Measurements from ENCODE around the gene RAD23A. TPM values are rescaled to one million over a fixed set of nuclear protein-coding genes. Genes with fewer than 3 reads are reported as not detected.

RAD23A gene
- total RNA-seq, 1 donor from 2014 or later, result 62.1 TPM

GRCh38 chr19:12983091-12983490, 37.4 kb downstream of the RAD23A start:
- TF ChIP-seq CTCF (IDR thresholded peaks at IDR 0.05; ENCODE audit: partially characterized antibody, unreplicated experiment), result no peak
- no peak overlapping the region for H3K27ac Mint-ChIP-seq (ENCODE audit: unreplicated experiment)

GRCh38 chr19:12983542-12984142, 38.0 kb downstream of the RAD23A start:
- no peak overlapping the region for H3K4me3 Mint-ChIP-seq (ENCODE audit: unreplicated experiment)
- H3K27me3 Mint-ChIP-seq (ENCODE audit: unreplicated experiment), result peaks cover 5% of the 10 kb centered on the region
- TF ChIP-seq CTCF (IDR thresholded peaks at IDR 0.05; ENCODE audit: partially characterized antibody, unreplicated experiment), result peak; percentile 95
- H3K27ac Mint-ChIP-seq (ENCODE audit: unreplicated experiment), result no peak overlapping the region
- peaks cover 10% of the 10 kb centered on the region for H3K4me1 Mint-ChIP-seq (ENCODE audit: low read depth, unreplicated experiment)
- peaks cover 6% of the 10 kb centered on the region for H3K9me3 Mint-ChIP-seq (ENCODE audit: unreplicated experiment)
- DNase-seq, result peak; percentile 77
- H3K36me3 Mint-ChIP-seq (ENCODE audit: unreplicated experiment), result no peaks in the 10 kb centered on the region

More at GRCh38 chr19:12983091-12983490, 37.4 kb downstream of the RAD23A start:
- H3K9me3 Mint-ChIP-seq (ENCODE audit: unreplicated experiment), result peaks cover 6% of the 10 kb centered on the region
- no peaks in the 10 kb centered on the region for H3K36me3 Mint-ChIP-seq (ENCODE audit: unreplicated experiment)
- peaks cover 10% of the 10 kb centered on the region for H3K4me1 Mint-ChIP-seq (ENCODE audit: low read depth, unreplicated experiment)
- no peak overlapping the region for H3K4me3 Mint-ChIP-seq (ENCODE audit: unreplicated experiment)
- no peak for DNase-seq
- H3K27me3 Mint-ChIP-seq (ENCODE audit: unreplicated experiment), result peaks cover 7% of the 10 kb centered on the region

GRCh38 chr19:12984143-12984627, 38.5 kb downstream of the RAD23A start:
- Mint-ChIP-seq H3K9me3 (ENCODE audit: unreplicated experiment) (peaks cover 6% of the 10 kb centered on the region), H3K27ac (ENCODE audit: unreplicated experiment) (no peak overlapping the region), H3K27me3 (ENCODE audit: unreplicated experiment) (peaks cover 5% of the 10 kb centered on the region), H3K4me3 (ENCODE audit: unreplicated experiment) (no peak overlapping the region), H3K36me3 (ENCODE audit: unreplicated experiment) (no peaks in the 10 kb centered on the region), H3K4me1 (ENCODE audit: low read depth, unreplicated experiment) (peaks cover 10% of the 10 kb centered on the region)
- DNase-seq, result no peak
- no peak for TF ChIP-seq CTCF (IDR thresholded peaks at IDR 0.05; ENCODE audit: partially characterized antibody, unreplicated experiment)

- H3K9me3 Mint-ChIP-seq (ENCODE audit: unreplicated experiment), result peaks cover 5% of the 10 kb centered on the region
- peak; percentile 54 for DNase-seq
- peak overlapping the region; percentile 79 for H3K27ac Mint-ChIP-seq (ENCODE audit: unreplicated experiment)
- TF ChIP-seq CTCF (IDR thresholded peaks at IDR 0.05; ENCODE audit: partially characterized antibody, unreplicated experiment), result no peak
- H3K27me3 Mint-ChIP-seq (ENCODE audit: unreplicated experiment), result peaks cover 5% of the 10 kb centered on the region
- peak overlapping the region; percentile 22 for H3K4me3 Mint-ChIP-seq (ENCODE audit: unreplicated experiment)
- H3K4me1 Mint-ChIP-seq (ENCODE audit: low read depth, unreplicated experiment), result peaks cover 10% of the 10 kb centered on the region
- no peaks in the 10 kb centered on the region for H3K36me3 Mint-ChIP-seq (ENCODE audit: unreplicated experiment)
These were observed 39.0 kb downstream of the RAD23A start for GRCh38 chr19:12984683-12985048.

- Mint-ChIP-seq H3K27me3 (ENCODE audit: unreplicated experiment) (peaks cover 5% of the 10 kb centered on the region), H3K4me3 (ENCODE audit: unreplicated experiment) (peak overlapping the region; percentile 22), H3K36me3 (ENCODE audit: unreplicated experiment) (no peaks in the 10 kb centered on the region), H3K27ac (ENCODE audit: unreplicated experiment) (peak overlapping the region; percentile 79), H3K9me3 (ENCODE audit: unreplicated experiment) (peaks cover 5% of the 10 kb centered on the region), H3K4me1 (ENCODE audit: low read depth, unreplicated experiment) (peaks cover 10% of the 10 kb centered on the region)
- TF ChIP-seq CTCF (IDR thresholded peaks at IDR 0.05; ENCODE audit: partially characterized antibody, unreplicated experiment), result no peak
- DNase-seq, result peak; percentile 68
These were observed 39.6 kb downstream of the RAD23A start for GRCh38 chr19:12985049-12985776.

Data from glutamatergic neuron (in vitro differentiated cells).